NCI-H446 treated with DMSO at 0.1 percent for 48 hours (cell line): ENCODE measurements around the gene UQCC3.
"Not testable (repeated sequence)": the region's sequence is repeated elsewhere in the genome, so short reads cannot be mapped to it uniquely, and the experiment has no call there.

Source experiments
- DNase-seq: peaks from one replicate; lab custom pipeline; 2025; lab: John Stamatoyannopoulos, UW

Gene UQCC3

GRCh38 chr11:62665599-62666258, 5.7 kb upstream of the UQCC3 start:
- DNase-seq, result no peak

- DNase-seq, result no peak
These were observed 5.1 kb upstream of the UQCC3 start for GRCh38 chr11:62666259-62666926.

- DNase-seq, result no peak
These were observed 4.0 kb upstream of the UQCC3 start for GRCh38 chr11:62667460-62667859.

DNA sequence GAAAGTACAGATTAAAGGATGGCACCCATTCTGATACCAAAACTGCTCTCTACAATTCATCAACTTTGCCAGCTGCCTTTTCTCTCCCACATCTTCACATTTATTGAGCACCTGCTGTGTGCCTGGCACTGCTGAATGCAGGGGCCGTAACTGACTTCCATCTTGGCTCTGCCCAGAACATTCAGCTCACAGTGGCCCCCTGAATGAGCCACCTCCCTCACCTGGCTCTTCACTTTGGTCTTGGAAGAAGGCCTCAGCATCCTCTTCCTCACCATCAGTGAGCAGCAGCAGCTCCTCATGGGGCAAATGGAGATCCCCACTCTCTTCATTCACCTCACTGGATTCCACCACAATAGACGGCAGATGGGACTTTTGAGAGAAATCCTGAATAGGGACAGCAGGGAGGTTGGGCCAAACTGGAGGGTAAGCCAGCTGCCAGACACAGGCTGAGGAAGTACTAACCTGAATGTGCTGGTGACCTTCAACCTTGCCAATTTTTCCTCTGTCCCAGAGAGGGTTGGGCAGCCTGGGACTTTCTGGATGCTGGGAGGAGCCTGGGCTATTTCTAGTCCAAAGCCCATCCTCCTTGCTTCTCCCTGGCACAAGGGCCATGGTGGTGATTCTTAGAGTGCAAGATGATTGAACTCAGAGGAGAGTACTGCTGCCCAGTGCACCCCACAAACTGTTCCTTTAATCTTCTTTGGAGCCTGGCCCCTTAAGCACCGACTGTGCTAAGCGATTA, 1.9 kb upstream of the UQCC3 start:
- DNase-seq, result peak; percentile 30

DNA sequence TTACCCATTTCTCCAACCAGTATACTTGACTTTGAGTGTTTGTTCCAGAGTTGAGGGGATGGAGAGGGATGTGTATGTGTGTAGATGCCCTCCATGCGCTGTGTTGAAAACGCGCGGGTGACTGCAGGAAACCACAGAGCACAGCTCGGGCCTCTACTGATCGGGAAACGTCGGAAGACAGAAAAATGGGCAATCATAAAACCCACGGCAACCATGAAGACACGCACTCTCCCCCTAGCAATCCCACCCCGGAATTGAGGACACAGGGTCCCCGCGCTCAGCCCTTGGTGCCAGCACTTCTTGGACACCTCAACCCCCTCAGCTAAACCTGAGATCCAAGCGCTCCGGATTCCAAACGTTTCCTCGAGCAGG, 251 bp upstream of the UQCC3 start:
- DNase-seq, result no peak

GRCh38 chr11:62673196-62673525, 1.7 kb downstream of the UQCC3 start:
- DNase-seq, result no peak

DNA sequence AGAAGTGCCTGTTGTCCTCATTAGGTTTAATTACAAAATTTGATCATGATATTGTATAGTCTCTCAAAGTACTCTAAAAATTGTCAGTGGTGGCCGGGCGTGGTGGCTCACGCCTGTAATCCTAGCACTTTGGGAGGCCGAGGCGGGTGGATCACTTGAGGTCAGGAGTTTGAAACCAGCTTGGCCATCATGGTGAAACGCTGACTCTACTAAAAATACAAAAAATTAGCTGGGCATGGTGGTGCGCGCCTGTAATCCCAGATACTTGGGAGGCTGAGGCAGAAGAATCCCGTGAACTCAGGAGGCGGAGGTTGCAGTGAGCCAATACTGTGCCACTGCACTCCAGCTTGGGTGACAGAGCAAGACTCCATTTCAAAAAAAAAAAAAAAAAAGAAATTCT, 3.9 kb downstream of the UQCC3 start:
- not testable (repeated sequence) for DNase-seq

DNA sequence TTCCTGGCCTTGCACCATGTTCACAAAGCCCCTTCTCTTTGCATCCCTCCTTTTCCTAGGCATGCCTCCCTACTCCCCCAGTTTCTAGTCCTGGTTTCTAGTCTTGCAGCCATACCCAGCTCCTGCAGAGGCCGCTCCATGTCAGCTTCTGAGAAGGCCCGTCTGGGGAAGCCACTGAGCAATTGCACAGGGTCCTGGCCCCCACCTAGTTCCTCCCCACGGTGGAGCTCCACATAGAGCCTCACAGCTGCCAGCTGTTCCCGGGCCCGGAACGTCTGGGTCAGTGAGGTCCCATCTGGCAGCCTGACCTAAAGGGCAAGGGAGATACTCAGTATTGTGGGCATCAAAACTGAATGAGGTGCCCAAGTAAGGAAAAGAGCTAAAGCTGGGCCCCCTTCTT, 5.2 kb downstream of the UQCC3 start:
- no peak for DNase-seq

GRCh38 chr11:62677156-62677555, 5.7 kb downstream of the UQCC3 start:
- no peak for DNase-seq

DNA sequence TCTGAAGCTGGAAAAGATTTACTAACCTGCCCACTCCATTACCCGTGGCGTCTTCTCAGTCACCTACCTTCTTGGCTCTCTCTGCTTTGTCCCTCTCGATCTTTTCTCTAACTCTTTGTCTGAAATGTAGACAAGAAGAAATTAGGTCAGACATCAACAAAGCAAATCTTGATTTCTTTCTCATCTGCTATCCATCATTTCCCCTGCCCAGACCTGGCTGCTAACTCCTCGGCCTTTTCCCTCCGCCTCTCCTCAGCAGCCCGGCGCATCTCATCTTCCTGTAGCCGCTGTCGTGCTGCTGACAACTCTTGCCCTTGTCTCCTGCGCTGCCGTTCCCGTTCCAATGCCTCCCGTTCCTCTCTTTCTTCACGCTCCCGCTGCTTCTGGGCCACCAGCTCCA, 6.2 kb downstream of the UQCC3 start:
- DNase-seq, result no peak

DNA sequence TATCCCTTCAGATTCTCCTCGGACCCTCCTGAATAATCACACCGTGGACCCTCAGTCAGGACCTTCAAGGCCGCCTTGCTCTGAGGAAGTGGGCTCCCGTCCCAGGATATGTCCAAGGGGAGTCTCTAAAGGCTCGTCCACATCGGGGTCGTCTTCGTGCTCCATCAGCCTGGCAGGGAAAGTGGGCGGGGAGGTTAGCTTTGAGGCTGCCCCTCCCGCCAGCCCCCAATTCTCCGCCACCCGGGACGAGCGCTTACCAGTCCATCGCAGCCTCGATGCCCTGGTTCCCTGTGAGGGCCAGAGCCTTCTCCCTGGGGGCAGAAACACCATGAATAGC, 6.9 kb downstream of the UQCC3 start:
- DNase-seq, result no peak

DNA sequence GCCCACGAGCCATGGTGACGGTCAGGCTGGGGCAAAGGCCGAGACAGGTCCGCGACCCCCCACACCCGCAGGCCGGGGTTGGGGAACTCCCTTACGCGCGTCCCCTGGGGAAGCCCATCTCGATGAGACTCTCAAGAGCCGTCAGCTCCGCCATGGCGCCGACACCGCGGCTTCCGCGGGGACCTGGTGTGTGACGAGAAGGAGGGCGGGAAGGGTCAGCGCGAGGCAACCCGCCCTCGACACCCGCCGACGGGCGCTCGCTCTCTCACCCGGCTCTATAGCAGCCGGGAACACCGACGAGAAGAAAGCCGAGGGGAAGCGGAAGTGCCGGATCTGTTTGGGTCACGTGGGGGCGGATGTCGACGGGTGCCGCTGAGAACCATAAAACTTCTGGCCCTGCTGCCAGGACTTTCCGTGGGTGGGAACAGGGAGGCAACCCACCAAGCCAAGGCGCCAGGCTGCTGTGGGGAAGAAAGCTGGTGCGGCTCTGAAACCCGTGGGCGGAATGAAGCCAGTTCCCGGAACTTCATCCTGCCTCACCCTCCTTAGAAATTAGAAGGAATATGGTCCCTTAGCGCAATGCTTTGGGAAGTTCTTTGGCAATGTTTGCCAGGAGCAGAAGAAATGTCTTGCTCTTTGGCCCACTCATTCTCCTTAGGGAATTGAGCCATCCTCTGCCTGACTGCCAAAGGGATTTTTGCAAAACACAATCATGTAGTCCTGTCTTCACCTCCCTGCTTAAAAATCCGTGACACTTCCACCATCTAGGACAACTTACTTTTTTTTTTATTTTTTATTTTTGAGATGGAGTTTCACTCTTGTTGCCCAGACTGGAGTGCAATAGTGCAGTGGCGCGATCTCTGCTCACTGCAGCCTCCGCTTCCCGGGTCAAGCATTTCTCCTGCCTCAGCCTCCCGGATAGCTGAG, 7.6 kb downstream of the UQCC3 start, which contains the start of gene UBXN1:
TSS of gene UBXN1 (minus strand) at position 304 of the 927 bp plus-strand sequence. CDS start at position 154, 150 bp downstream.
- DNase-seq, result peak; percentile 86

GRCh38 chr11:62680825-62681240, 9.4 kb downstream of the UQCC3 start:
- peak; percentile 61 for DNase-seq

DNA sequence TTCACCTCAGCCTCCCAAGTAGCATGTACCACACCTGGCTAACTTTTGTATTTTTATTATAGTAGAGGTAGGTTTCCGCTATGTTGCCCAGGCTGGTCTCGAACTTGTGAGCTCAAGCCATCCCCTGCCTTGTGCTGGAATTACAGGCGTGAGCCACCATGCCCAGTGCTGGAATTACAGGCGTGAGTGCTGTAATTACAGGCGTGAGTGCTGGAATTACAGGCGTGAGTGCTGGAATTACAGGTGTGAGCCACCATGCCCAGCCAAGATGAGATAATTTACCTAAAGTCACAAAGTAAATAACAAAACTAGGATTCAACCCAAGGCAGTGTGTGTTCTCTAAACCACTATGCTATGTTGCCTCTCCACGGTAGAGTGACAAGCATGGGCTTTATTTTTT, 11.0 kb downstream of the UQCC3 start:
- DNase-seq, result no peak

DNA sequence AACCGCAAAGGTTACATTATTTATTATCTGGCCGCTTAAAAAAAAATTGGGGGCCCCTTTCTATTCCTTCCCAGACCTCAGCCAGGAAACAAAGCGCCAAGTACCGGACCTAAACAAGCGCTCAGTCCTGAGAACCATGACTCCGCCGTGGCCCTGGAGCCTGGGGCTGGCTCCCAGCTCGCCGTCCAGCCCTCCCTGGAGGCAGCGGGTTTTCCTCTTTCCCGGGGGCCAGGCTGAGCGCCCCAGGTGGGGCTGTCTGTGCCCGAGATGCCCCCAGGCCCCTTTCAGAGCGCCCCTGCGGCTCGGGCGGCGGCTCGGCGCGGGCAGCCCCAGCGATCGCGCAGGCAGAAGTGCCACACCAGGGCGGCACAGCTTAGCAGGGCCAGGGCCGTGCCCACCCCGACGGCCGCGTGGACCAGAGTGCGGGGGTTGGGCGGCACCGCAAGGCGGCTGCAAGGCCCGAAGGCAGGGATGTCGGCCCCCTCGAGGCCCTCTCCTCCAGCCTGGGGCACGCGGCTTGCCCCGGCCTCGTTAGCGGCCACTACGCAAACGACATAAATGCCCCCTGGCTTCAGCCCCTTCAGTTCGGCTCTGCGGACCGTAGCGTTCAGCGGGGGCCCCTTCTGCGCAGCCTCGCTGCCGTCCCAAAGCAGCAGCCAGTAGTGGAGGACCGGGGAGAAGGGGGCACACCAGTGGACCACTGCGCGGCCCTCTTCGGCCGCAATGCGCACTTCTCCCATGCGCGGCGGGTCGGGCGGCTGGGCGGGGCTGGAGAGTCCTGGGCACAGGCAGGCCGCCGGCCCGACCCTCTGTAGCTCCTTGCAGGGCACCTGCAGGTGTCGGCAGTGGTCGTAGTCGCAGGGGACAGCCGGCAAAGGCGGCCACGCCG, 16.3 kb downstream of the UQCC3 start:
- DNase-seq, result no peak

GRCh38 chr11:62688491-62688890, 17.0 kb downstream of the UQCC3 start:
- DNase-seq, result no peak

- DNase-seq, result no peak
These were observed 18.1 kb downstream of the UQCC3 start, which contains the start of gene LRRN4CL for GRCh38 chr11:62689421-62690183. LRRN4CL (minus strand) TSS chr11:62689530; CDS start chr11:62688508, 1,022 bp downstream.

DNA sequence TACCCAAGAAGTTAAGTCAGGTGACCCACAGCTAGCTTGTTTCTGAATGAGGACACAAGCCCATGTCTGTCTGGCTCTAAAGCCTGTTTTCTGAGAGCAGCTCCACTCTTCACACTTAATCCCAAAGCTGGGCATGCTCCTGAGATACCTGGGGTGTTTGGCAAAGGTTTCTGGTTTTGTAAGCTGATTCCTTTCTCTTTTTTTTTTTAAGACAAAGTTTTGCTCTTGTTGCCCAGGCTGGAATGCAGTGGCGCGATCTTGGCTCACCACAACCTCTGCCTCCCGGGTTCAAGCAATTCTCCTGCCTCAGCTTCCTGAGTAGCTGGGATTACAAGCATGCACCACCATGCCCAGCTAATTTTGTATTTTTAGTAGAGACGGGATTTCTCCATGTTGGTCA, 22.2 kb downstream of the UQCC3 start:
- DNase-seq, result not testable (repeated sequence)

DNA sequence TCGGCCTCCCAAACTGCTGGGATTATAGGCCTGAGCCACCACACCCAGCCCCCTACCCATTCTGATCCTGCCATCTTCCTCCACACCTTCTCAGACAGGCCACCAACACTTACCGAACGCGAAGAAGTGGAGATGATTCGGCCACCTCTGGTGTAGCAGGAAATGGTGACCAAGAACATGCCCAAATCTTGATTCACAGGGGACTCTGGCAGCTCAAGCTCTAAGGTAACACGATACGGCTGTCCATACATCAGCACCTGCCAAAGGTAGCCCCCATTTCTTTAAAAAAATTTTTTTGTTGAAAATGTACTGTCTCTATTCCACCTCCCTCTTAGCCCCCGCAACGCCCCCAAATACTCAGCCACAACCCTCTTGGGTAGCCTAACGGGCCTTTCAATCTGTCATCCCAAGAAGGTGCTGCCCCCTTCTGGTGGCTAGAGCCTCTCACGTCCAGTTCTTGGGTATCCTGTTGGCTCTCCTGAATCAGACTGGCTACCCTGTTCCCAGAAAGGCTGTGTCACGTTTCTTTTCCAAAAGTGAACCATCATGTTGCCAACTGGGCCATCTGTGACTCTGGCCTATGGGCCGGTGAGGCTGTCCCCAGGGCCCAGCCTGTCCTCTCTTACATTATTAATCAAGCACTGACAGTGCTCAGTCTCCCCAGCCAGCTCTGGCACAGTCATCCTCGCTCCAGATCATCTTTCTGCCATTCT, 23.1 kb downstream of the UQCC3 start:
- peak; percentile 23 for DNase-seq

GRCh38 chr11:62702246-62702645, 30.8 kb downstream of the UQCC3 start:
- DNase-seq, result no peak
